Stimulated activated CD8-positive, alpha-beta memory T cell treated with anti-CD3 and anti-CD28 coated beads, Interleukin-4, amount 100 ng/mL, for 24 hours (primary cell): Measurements from ENCODE around the gene SYNPR.

Experiments
- DNase-seq: peaks from one replicate; pipeline ENCODE4 v3.0.0-alpha.2; 2020; ENCODE audit warnings: low read depth

SYNPR gene

DNA sequence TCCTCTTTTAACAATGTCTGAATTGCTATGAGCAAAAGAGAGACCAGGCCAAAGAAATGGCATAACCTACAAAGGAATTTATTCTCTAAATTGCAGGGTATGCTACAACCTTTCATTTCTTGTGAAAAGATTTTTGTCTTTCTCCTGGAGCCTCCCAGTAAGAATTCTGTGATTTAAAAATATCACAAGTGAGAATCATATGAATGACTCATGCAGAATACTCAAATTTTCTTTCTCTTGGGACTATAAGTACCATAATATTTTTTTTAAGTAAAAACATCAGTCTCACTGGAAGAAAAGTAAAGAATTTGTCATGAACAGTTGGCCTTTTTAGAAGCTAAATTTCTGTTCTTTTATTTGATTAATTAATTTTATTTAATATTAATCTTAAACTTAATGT is 26.3 kb downstream of the SYNPR start:
- no peak for DNase-seq

GRCh38 chr3:63308072-63308471 is 30.0 kb downstream of the SYNPR start:
- no peak for DNase-seq

DNA sequence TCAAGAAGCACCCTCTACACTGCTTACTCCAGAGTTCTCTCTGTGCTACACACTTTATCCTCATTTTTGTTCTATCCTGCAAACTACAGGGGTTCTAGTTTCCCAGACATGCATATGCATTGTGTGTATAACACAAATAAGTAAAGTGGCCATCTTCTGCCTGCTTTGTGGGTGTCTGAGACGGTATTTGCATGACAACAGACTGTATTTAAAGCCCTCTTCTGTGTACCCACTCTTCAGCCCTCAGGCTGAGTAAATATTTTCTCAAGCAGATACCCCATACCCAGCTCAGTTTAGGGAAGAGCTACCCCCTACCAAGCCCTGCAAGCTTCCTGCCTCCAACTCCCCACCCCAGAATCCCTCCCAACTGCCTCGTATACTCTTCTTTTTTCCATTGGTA is 31.7 kb downstream of the SYNPR start:
- DNase-seq = no peak

GRCh38 chr3:63323766-63324165 is 45.7 kb downstream of the SYNPR start:
- DNase-seq = no peak

DNA sequence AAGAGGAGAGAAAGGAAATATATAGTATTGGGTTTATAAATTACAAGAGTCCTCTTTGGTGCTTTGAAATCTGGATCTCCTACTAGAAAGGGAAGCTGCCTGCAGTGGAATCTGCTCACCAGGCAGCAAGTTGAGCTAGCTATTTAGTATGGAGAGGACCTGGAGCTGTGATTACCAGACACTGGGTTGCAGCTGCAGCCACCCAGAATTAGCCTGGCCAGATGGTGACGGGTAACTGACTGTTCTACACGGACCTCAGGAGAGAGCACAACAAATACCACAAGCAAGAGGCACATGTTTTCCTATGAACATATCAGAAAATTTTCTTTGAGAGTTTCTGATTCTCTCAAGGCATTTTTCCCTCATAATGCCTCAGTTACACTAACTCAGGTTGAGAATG is 46.5 kb downstream of the SYNPR start:
- no peak for DNase-seq

- DNase-seq = no peak
Observed at GRCh38 chr3:63325386-63325785, 47.3 kb downstream of the SYNPR start.

GRCh38 chr3:63328365-63328764 is 50.3 kb downstream of the SYNPR start:
- DNase-seq = no peak

- DNase-seq = no peak
Observed at GRCh38 chr3:63331520-63331919, 53.4 kb downstream of the SYNPR start.

DNA sequence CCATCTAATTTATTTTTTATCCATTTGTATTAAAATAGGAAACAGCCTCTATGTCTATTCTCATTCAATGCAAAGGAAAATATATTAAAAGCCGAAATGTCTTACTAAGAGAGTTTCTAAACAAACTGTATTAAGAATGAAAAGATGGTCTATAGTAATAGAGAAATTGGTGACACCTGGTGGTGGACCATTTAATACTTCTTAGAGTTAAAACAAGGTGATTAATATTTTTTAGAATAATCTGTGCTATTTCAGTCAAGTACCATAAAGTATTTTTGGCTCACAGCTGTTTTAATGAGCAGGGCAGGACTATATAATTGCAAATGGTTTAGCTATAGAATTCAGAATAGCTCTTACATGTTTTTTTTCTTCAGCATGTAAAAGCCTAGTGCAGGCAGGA is 55.7 kb downstream of the SYNPR start:
- DNase-seq = no peak

DNA sequence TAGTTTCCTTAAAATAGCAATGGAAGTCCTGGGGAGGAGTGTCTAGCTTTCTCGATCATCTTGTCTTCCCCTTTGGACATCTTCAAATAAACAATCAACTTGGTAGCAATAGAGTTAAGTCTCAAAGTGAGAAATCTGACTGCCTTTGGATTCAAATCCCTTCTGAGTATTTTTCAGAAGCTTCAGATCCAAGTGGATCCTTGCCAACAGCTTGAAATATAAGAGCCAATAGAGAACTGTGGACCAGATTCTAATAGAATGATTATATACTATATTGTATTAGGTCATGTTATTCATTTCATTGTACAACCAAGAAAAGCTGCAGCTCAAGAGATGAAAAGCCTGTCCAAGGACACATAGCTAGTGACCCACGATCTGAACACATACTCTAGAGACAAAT is 60.2 kb downstream of the SYNPR start:
- DNase-seq = no peak

- no peak for DNase-seq
Observed at GRCh38 chr3:63343674-63344073, 65.6 kb downstream of the SYNPR start.

DNA sequence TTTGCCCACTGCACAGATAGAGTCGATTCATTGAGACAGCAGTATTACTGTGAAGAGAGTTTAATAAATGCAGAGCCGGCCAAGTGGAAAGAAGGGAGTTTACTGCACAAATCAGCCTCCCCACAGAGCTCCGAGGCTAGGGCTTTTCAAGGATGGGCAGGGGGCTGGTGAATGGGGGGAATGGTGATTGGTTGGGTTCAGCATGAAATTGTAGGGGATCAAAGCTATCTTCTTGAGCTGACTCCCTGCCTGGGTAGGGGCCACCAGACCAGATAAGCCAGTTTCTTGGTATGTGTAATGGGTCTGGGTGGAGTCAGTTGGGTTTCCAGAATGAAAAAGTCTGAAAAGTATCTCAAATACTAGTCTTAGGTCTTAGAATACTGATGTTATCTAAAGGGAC is 66.6 kb downstream of the SYNPR start:
- DNase-seq = no peak

GRCh38 chr3:63349583-63350573 is 71.8 kb downstream of the SYNPR start:
- DNase-seq = no peak

GRCh38 chr3:63351159-63352007 is 73.3 kb downstream of the SYNPR start:
- no peak for DNase-seq

GRCh38 chr3:63352008-63352279 is 73.8 kb downstream of the SYNPR start:
- no peak for DNase-seq

DNA sequence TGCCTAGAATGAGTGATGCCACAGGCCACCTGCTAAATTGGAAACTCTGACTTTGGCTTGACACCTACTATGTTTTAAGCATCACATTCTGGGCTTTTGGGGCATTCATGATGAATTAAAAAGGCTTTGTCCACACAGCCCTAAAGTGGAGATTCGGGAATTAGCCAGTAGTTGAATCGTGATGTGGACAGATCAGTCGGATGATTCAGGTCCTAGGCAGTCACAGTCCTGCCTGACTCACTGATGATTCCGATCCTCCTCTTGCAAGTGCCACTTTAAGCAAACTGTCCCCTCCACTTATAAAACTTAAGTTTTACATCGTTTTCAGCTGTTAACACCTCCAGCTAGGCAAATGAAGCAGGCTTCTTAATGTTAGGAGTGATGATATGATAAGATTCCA is 75.3 kb downstream of the SYNPR start:
- DNase-seq = no peak

- DNase-seq = no peak
Observed at GRCh38 chr3:63354160-63354559, 76.1 kb downstream of the SYNPR start.

GRCh38 chr3:63355809-63356208 is 77.7 kb downstream of the SYNPR start:
- DNase-seq = no peak

DNA sequence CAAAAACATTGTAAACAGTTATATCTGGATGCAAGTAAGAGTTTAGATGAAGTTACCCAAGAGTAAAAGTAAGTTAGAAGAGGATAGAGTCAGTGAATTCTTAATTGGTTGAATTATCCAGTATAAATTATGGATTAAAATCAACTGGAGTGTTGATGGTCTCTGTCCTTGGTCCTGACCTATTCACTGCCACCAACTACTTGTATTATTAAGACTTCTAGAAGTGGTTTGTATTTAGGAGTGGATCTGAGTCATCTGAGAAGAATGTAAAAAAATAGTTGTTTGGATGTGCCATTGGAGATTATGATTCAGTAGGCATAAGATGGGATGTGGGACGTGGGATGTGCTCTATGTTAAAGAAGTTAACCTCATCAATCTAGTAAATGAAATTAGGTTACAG is 86.4 kb downstream of the SYNPR start:
- no peak for DNase-seq

DNA sequence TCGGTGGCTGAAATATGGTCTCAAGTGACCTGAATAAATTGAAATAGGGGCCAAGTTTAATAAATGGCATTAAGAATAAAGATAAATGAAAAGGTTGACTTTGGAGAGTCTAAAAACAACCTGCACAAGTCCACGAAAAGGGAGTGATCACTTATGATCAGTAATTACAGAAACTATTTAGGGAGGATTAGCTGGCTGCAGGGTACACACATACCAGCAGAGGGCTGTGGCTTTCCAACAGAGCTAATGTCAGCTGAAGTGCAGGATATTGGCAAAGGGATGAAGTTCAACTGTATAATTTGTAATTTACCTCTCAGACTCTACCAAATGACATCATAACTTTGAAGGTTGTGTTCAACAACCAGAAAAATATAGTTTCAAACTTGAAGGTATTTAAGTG is 86.8 kb downstream of the SYNPR start:
- no peak for DNase-seq

DNA sequence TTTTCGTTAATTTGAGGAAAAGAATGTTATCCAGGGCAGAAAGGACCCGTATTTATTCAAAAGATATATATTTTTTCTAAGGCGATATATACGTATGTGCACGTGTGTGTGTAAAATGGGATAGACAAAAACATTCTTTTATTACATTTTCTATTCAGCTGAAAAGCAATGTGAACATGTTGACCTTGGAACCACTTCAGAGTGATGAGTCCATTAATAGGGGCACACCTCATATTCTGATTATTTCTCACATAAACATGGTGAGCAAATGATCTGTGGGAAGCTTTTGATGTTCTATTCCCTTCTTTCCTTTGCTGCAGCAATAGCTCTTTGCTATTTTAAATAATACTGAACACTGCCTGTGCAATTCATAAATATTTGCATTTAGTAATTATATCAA is 87.6 kb downstream of the SYNPR start:
- DNase-seq = no peak

- DNase-seq = no peak
Observed at GRCh38 chr3:63370094-63370493, 92.0 kb downstream of the SYNPR start.

GRCh38 chr3:63383040-63383439 is 104.9 kb downstream of the SYNPR start:
- no peak for DNase-seq
